Activated CD8-positive, alpha-beta memory T cell treated with anti-CD3 and anti-CD28 coated beads, Interleukin-2, amount 50 U/mL, for 48 hours (primary cell): Measurements from ENCODE around the gene RPS29.
"Not testable (repeated sequence)": the region's sequence is repeated elsewhere in the genome, so short reads cannot be mapped to it uniquely, and the experiment has no call there.

Source experiments
- DNase-seq: peaks from one replicate; pipeline ENCODE4 v3.0.0-alpha.2; 2020

RPS29 gene

DNA sequence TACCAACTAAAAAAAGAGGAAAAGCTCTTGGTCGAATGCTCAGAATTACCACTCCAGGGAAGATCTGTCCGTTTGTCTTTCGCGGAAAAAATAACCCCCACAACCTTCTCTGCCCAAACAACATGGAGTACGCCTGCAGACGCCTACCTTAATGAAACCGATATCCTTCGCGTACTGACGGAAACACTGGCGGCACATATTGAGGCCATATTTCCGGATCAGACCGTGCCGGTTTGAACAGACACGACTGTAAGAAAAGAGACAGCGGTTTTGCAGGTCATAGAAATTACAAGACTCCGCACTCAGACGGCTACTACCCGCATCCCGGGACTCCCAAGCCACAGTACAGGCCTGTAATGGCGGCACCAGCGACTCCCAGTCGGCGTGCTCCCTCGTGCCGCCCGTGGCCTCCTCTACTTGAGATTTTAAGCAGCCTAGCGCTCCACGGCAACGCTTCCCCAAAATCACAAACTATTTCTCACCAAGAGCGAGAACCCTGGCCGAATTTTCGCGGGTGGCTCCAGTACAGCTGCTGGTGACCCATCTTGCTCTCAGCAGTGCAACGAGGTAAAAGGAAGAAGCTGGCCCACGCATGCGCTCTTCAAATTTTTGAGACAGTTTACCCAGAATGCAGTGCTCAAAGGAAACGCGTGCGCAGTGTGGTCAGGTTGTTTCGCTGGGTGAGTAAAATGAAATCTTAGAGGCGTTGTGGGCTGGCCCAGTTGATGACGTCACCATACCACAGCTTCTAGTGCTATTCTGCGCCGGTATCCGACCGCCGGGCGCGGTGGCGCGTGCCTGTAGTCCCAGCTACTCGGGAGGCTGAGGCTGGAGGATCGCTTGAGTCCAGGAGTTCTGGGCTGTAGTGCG is at the start of gene RPS29:
TSS of gene RPS29 (minus strand) at position 578 of the 870 bp plus-strand sequence. CDS start at position 544, 34 bp downstream.
- peak; percentile 100 for DNase-seq

DNA sequence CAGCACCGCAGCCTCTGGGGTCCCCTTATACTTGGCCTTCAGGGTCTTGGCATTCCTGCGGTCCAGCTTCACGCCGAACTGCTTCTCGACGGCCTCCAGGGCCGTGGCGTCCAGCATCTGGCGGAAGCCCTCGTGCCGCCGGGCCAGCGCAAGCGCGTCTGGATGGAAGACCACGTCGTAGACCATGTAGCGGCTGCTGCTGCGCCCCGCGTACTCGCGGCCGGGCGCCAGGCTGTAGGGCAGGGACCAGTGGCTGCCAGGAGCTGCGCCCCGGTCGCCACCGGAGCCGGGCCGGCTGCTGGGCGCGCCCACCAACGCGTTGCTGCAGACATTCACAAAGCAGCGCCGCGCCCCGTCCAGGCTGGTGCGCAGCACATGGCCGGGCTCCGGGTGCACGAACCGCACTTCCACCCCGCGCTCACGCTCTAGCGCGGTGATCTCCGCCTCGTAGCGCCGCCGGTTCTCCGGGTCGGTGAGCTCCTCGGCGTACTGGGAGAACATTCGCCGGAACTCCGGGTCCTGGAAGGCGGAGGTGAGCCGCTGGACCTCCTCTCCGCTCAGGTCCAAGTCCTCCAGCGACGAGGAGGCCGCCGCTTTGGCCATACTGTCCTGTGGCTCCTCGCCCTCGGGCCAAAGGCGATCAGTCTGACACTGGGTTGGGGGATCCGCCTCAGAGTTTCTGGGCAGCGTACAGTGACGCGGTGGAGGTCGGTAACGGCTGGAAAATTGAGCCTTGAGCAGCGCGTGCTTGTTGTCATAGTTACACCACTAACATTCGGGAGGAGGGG is 48.6 kb upstream of the RPS29 start, which contains the start of gene DNAAF2:
TSS of gene DNAAF2 (minus strand) at position 698 of the 788 bp plus-strand sequence. CDS start at position 603, 95 bp downstream.
- peak; percentile 83 for DNase-seq

DNA sequence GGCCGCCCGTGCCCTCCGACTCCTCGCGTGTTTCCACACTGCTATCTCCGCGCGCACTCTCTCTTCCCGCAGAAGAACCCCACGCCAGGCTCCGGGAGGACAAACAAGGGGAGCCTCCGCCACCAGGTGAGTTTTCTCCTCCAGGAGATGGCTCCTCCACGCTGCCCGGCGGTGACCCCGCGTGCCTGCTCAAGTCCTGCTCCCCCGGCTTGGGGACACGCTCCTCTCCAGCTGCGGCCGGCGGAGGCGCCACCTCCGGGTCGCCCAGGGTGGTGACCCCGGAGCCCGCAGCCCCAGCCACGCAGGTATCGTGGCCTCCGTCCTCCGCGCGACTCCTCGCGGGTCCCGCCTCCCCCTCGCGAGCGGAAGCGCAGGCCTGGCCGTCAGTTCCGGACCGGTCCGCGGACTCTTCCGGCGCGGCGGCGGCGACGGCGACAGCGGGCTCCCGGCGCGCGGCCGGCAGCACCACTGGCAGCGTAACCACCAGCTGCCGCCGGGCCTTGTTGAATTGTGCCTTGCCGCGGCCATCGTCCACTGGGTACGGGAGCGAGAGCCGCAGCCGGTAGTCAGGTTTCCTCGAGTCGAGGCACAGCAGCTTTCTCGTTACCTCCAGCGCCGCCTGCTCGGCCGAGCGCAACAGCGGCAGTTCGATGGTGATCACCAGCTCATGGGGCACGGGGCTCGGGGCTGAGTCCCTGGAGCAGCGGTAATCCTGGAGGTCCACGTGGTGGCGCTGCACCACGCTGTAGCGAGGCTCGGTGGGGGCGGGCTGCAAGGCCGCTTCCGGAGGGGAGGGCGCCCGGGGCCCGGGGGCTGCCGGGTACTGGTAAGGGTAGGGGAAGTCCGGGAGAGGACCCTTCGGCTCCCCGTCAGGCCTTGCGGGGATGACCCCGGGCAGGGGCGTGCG is 47.7 kb upstream of the RPS29 start:
- peak; percentile 96 for DNase-seq

DNA sequence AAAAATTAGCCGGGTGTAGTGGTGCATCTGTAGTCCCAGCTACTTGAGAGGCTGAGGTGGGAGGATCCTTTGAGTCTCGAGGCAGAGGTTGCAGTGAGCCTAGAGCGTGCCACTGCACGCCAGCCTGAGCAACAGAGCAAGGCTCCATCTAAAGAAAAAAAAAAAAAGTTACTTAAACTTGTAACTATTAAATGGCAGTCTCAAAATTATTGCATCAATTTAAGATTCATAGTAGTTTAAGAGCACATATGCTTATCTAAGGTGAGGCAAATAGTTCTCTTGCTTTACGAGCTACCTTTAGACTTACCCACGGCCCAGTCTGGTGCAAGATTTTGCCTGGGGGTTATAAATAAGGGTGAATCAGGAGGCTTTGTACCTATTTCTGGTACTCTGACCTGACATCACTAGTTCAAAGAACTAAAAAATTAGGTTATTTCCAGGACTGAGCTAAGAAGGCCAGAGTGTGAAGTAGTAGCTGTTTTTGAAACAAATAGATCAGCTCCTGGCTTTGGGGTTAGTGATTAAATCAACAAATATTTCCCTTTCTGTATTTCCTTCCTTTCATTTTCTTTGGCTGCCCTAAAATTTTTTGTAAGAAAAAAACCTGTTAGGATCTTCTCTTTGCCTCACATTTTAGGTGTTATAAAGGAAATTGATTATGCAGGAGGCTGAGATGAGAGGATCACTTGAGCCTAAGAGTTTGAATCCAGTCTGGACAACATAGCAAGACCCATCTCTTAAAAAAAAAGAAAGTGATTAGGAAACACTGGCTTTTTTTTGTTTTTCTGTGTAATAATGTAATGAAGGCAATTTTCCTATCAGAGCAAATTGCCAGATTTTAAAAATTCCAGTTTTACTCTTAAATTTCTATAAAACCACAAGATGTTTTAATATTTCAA is 38.0 kb upstream of the RPS29 start:
- DNase-seq, result no peak

DNA sequence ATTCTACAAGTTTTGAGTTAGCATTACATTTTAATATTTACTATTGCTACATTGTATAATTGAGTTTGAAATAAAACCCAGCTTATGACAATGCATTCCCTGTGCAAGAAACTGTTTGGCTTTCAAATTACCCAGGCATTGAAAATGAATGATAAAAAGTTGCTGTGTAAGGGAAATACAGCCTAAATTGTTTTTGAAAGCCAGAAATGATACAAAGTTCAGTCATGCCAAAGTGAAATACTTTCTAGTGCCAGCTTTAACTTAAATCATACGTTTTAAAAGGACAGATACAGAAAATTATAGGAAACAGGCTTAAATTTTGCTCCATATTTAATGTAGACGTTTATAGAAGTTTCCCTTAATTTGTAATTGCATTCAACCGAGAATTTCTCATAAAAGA is 37.2 kb upstream of the RPS29 start:
- no peak for DNase-seq

DNA sequence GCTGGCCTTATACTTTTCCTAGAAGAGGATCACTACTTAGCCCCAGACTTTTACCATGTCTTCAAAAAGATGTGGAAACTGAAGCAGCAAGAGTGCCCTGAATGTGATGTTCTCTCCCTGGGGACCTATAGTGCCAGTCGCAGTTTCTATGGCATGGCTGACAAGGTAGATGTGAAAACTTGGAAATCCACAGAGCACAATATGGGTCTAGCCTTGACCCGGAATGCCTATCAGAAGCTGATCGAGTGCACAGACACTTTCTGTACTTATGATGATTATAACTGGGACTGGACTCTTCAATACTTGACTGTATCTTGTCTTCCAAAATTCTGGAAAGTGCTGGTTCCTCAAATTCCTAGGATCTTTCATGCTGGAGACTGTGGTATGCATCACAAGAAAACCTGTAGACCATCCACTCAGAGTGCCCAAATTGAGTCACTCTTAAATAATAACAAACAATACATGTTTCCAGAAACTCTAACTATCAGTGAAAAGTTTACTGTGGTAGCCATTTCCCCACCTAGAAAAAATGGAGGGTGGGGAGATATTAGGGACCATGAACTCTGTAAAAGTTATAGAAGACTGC is 35.9 kb upstream of the RPS29 start:
- no peak for DNase-seq

DNA sequence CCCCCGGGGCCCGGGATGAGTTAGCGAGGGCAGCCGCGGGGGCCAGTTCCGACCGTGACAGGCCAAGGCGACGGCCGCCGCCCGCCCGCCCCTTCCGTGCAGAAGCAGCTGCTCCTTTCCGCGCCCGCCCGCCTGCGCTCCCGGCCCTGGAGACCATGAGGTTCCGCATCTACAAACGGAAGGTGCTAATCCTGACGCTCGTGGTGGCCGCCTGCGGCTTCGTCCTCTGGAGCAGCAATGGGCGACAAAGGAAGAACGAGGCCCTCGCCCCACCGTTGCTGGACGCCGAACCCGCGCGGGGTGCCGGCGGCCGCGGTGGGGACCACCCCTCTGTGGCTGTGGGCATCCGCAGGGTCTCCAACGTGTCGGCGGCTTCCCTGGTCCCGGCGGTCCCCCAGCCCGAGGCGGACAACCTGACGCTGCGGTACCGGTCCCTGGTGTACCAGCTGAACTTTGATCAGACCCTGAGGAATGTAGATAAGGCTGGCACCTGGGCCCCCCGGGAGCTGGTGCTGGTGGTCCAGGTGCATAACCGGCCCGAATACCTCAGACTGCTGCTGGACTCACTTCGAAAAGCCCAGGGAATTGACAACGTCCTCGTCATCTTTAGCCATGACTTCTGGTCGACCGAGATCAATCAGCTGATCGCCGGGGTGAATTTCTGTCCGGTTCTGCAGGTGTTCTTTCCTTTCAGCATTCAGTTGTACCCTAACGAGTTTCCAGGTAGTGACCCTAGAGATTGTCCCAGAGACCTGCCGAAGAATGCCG is 35.1 kb upstream of the RPS29 start:
- DNase-seq, result no peak

DNA sequence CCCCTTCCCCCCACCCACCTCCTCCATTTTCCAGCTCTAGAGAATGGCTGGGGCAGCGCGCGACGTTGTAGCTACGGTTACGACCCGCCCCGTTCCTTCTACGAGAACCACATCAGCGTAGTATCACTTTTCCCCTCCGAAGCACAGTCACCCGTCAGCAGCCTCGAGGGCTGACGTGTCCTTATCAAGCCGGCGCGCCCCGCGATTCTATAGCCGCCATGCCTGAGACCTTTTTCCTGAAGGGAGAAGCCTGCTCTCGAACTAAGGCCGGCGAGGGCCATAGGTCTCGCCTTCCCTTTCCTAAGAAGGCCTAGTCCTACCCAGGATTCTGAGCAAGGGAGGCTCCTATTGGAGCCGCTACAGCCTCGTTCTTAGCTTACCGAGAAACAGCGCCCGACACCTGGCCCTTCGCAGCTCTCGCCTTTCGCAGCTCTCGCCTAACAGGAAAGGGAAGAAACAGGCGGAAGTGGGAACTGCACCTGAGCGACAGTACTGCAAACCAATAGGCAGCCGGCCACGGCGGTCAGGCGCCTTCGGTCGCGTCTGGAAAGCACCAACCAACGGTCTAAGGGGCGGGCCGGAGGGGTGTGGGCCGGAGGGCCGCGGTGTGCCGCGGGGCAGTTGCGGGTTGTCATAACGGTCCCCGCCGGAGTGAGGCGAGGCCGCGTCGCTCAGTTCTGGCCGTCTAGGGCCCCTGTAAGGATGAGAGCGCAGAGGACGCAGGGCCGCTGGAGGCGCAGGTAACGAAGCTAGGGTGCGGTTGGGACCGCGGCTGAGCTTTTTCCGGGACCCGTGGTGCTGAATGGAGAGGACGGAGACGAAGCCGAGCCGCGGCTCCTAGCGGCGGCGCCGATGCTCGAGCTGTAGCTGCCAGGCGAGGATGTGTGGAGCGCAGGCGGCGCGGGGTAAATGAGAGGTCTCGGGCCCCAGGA is 34.3 kb upstream of the RPS29 start, which contains the start of the genes MGAT2 and RPL36AL:
TSS of gene MGAT2 (plus strand) at position 618 of the 932 bp plus-strand sequence. CDS start 470 bp downstream, outside the sequence.
TSS of gene RPL36AL (minus strand) at position 445 of the 932 bp plus-strand sequence. CDS start 1,522 bp downstream, outside the sequence.
- DNase-seq, result peak; percentile 96

DNA sequence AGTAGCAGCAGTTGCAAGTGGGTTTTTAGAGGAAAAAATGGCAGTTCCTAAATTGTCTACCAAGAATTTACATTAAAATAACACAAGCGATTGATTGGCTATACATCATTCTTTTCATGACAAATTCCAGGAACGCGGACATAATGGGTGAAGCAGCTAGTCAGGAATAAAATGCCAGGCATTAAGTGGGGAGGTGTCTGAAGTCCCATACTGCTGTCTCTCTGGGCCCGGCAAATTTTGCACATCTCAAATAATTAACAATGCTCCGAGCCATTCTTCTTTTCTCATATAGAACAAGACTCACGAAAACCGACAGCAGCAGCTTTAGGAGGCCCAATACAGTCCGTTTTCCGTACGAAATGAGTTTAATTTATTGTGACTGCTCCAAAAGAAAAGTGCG is 33.5 kb upstream of the RPS29 start:
- DNase-seq, result no peak

DNA sequence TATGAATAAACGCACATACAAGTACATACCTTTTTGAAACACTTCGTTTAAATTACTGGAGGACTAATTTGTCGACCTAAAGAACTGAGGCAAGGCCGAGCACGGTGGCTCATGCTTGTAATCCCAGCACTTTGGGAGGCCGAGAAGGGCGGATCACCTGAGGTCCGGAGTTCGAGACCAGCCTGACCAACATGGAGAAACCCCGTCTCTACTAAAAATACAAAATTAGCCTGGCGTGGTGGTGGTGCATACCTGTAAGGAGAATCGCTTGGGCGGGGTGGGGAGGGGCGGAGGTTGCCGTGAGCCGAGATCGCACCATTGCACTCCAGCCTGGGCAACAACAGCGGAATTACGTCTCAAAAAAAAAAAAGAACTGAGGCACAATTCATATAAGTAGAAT is 33.1 kb upstream of the RPS29 start:
- DNase-seq, result not testable (repeated sequence)

DNA sequence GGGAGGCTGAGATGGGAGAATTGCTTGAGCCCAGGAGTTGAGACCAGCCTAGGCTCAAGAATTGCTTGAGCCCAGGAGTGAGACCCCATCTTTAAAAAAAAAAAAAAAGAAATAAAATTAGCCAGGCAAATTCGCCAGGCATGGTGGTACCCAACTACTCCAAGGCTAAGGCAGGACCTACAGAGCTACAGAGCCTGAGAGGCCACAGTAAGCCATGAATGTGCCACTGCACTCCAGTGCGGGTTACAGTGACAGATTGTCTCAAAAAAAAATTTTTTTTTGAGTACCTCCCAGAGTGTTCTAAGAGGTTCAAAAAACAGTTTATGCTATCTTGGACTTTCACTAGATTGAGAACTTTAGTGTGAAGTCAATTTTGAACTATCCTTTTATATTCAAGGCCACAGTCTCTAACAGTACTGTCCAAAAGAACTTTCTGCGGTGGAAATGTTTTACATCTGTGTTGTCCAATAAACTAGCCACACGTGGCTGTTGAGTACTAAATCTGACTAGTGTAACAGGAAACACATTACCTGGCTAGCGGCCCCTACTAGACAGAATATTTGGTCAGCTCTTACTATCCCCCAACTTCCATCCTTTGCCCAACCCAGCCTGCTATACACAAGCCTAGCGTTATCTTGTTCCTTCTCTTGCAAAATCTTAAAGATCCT is 31.8 kb upstream of the RPS29 start:
- no peak for DNase-seq

DNA sequence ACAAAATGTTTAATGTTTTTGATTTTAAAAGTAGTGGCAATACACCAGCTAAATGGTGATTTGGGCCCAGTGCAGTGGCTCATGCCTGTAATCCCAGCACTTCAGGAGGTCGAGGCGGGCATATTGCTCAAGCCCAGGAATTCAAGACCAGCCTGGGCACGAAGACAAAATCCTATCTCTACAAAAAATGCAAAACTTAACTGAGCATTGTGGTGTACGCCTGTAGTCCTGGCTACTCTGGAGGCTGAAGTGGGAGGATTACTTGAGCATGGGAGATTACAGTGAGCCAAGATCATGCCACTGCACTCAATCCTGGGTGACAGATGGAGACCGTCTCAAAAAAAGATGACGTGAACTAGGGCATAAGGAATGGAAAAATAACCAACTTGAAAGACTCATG is 29.6 kb upstream of the RPS29 start:
- peak; percentile 18 for DNase-seq

DNA sequence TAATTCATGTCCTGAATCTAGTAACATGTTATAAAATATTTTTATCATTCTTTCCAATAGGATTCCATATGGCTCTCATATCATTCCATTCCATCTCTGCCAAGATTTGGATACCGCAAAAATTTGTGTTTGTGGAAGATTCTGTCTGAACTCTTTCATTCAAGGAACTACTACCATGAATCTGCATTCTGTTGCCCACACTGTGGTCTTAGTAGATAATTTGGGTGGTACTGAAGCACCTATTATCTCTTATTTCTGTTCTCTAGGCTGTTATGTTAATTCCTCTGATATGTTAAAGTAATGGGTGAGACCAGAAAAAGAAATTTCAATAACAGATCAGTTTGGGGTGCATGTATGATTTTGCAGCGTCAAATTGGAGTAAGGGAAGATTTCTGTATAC is 28.0 kb upstream of the RPS29 start:
- DNase-seq, result no peak

DNA sequence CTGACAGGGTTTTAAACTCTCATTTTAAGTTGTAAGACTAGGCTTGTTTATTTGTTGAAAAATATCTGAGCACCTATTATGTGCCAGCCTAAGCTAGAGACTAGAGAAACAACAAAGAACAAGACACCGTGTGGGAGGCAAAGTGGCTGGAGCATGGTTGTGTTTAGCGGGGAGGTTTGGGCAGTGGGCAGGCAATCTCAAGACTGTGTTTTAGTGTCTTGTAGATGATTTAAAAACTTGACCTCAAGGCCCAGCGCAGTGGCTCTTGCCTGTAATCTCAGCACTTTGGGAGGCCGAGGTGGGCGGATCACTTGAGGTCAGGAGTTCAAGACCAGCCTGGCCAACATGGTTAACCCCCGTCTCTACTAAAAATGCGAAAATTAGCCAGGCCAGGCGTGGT is 26.5 kb upstream of the RPS29 start:
- DNase-seq, result peak; percentile 32

DNA sequence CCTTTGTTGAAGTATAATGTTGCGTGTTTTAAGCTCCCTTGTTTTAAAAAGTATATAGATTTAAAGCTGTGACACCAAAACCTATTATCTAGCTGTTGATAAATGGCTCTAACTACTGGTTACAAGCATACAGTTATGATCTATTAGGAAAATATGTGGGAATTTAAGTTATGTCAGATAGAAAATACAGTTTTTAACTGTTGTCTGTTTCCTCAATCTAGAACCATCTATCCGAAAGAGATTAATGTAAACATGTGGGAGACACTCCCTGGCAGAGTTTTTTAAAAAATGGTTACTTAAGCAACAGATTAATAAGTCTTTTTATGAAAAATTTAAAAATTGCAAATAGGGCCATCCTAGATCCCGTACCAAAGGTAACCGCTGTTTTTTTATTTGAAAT is 26.1 kb upstream of the RPS29 start:
- no peak for DNase-seq

DNA sequence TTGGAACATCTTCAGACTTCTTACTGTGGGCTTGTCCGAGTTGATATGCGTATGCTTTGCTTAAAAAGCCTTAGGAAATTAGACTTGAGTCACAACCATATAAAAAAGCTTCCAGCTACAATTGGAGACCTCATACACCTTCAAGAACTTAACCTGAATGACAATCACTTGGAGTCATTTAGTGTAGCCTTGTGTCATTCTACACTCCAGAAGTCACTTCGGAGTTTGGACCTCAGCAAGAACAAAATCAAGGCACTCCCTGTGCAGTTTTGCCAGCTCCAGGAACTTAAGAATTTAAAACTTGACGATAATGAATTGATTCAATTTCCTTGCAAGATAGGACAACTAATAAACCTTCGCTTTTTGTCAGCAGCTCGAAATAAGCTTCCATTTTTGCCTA is 21.4 kb upstream of the RPS29 start:
- no peak for DNase-seq

DNA sequence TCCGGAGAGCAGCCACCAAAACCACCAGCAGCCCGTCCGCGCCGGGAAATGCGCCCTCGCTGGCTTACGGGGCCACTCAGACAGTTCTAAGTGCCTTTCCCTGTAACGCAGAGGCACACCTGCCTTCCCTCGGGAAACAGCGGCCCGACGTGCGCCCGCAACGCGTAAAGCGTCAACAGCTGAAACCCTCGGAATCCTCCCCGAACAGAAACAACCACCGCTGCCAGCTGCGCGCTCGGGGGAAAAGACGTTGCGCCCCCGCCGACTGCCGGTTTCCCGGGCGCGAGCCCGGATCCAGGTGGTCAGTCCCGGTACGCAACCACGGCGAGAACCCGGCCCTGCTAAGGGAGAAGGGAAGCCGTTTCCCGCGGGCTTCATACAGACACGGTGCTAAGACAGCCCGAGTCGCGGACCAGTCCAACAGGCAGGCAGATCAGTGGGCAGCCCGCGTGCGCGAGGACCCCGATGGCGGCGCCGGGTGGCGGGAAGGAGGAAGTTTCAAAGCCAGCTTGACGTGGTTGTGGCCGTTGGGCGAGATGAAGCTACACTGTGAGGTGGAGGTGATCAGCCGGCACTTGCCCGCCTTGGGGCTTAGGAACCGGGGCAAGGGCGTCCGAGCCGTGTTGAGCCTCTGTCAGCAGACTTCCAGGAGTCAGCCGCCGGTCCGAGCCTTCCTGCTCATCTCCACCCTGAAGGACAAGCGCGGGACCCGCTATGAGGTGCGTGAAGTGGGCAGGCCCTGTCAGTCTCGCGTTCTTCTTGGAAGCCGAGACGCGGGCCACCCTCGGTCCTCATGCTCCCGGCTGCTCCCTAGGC is 12.5 kb upstream of the RPS29 start, which contains the start of gene LRR1:
TSS of gene LRR1 (plus strand) at position 456 of the 816 bp plus-strand sequence. CDS start at position 537, 81 bp downstream.
- DNase-seq, result peak; percentile 93

DNA sequence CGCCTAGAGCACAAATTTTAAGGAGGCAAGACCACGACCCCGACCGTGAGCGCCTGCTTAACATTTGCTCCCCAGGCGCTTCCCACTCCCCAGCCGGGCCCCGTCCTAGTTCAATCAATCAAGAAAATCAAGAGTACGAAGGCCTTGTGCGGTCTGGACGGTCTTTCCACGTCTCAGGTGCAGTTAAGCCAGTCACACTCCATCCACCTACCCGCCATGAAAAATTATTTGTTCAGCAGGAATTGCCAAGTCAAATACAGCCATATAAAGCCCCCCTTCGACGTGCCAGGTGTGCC is 12.0 kb upstream of the RPS29 start:
- no peak for DNase-seq
